GM13976 (cell line): Measurements from ENCODE around the gene SEC24C.
"Not testable (repeated sequence)": the region's sequence is repeated elsewhere in the genome, so short reads cannot be mapped to it uniquely, and the experiment has no call there.

Experiments
- DNase-seq: peaks from one replicate; pipeline ENCODE4 v3.0.0; 2012; ENCODE audit warnings: low spot score
- in situ Hi-C: fragments of 300-500 bp; cut with MboI; formaldehyde crosslinking; loops from one replicate; pipeline ENCODE4 v1.12.0; 2022; ENCODE audit warnings: low sequenced_read_pairs, mixed read lengths, inconsistent platforms; ENCODE audit not compliant: unreplicated experiment
- TF ChIP-seq, protein P1 (sequence below): IDR thresholded peaks from 2 replicates; pipeline ENCODE4 v1.5.1; 2012; ENCODE audit warnings: borderline replicate concordance, mild to moderate bottlenecking; ENCODE audit not compliant: insufficient read depth; ENCODE audit errors: extremely low read depth, missing control alignments, control extremely low read depth

The SEC24C gene

DNA sequence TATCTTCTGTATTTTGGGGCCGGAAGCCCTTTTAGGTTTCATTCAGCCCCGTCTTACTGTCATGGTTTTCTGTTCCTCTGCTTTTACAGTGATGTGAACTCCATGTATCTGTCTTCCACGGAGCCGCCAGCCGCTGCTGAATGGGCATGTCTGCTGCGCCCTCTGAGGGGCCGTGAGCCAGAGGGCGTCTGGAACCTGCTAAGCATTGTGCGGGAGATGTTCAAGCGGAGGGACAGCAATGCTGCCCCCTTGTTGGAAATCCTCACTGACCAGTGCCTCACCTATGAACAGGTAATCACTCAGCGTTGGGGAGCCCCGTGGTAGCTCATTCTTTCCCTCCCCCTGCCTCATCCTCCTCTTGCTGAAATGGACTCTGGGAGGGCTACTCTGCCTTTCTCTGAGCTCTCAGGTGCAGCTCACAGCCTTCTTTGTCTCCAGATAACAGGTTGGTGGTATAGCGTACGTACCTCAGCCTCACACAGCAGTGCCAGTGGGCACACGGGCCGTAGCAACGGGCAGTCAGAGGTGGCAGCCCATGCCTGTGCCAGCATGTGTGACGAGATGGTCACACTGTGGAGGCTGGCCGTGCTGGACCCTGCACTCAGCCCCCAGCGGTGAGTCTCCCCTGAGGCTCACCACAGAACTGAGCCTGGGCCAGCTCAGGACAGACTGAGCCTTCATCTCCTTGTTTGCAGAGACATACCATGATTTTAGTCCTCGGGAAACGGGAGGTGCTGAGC is 46.9 kb downstream of the SEC24C start:
- in situ Hi-C loops, result no loop called here
- TF ChIP-seq, protein P1, sequence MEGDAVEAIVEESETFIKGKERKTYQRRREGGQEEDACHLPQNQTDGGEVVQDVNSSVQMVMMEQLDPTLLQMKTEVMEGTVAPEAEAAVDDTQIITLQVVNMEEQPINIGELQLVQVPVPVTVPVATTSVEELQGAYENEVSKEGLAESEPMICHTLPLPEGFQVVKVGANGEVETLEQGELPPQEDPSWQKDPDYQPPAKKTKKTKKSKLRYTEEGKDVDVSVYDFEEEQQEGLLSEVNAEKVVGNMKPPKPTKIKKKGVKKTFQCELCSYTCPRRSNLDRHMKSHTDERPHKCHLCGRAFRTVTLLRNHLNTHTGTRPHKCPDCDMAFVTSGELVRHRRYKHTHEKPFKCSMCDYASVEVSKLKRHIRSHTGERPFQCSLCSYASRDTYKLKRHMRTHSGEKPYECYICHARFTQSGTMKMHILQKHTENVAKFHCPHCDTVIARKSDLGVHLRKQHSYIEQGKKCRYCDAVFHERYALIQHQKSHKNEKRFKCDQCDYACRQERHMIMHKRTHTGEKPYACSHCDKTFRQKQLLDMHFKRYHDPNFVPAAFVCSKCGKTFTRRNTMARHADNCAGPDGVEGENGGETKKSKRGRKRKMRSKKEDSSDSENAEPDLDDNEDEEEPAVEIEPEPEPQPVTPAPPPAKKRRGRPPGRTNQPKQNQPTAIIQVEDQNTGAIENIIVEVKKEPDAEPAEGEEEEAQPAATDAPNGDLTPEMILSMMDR, result no peak
- no peak for DNase-seq

DNA sequence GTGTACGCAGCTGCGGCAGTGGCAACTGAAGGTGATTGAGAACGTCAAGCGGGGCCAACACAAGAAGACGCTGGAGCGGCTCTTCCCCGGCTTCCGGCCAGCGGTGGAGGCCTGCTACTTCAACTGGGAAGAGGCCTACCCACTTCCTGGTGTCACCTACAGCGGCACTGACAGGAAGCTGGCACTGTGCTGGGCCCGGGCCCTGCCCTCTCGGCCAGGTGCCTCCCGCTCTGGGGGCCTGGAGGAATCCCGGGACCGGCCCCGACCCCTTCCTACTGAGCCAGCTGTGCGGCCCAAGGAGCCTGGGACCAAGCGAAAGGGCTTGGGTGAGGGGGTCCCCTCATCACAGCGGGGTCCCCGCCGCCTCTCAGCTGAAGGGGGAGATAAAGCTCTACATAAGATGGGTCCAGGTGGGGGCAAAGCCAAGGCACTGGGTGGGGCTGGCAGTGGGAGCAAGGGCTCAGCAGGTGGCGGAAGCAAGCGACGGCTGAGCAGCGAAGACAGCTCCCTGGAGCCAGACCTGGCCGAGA is 47.8 kb downstream of the SEC24C start:
- no peak for DNase-seq
- TF ChIP-seq, protein P1, result no peak
- in situ Hi-C loops, result no loop called here

DNA sequence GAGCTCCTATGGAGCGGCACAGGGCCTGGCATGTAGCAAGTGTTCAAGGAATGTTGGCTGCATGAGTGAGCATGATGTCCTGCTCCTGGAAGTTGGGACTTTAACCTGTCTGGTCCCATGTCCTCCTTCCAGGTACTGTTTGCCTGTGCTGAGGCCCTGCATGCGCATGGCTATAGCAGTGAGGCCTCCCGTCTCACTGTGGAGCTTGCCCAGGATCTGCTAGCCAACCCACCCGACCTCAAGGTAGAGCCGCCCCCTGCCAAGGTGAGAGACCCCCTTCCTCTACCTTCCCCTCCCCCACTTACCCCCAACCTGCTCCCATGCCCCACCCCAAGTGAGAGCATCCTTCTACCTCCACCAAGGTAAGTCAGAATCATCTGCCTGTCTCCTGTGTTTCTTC is 49.3 kb downstream of the SEC24C start:
- TF ChIP-seq, protein P1, result no peak
- DNase-seq, result no peak
- in situ Hi-C loops, result no loop called here

DNA sequence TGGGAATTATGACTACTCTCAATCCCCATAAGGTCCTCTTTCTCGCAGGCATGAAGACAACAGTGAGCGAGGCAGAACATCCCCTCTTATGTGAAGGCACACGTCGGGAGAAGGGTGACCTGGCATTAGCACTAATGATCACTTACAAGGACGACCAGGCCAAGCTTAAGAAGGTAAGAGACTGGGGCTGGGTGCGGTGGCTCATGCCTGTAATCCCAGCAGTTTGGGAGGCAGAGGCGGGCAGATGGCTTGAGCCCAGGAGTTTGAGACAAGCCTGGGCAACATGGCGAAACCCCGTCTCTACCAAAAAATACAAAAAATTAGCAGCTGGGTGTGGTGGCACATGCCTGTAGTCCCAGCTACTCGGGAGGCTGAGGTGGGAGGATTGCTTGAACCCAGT is 51.3 kb downstream of the SEC24C start:
- in situ Hi-C loops, DNase-seq: not testable (repeated sequence)

DNA sequence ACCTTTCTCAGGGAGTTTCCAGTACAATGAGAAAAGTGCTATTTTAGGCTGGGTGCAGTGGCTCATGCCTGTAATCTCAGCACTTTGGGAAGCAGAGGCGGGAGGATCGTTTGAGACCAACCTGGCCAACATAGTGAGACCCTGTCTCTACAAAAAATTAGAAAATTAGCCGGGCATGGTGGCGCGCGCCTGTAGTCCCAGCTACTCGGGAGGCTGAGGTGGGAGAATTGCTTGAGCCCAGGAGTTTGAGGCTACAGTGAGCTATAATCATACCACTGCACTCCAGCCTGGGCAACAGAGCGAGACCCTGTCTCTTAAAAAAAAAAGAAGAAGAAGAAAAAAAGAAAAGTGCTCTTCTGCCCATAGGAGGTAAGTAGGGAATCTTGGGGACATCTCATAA is 51.9 kb downstream of the SEC24C start:
- in situ Hi-C loops, DNase-seq: not testable (repeated sequence)

DNA sequence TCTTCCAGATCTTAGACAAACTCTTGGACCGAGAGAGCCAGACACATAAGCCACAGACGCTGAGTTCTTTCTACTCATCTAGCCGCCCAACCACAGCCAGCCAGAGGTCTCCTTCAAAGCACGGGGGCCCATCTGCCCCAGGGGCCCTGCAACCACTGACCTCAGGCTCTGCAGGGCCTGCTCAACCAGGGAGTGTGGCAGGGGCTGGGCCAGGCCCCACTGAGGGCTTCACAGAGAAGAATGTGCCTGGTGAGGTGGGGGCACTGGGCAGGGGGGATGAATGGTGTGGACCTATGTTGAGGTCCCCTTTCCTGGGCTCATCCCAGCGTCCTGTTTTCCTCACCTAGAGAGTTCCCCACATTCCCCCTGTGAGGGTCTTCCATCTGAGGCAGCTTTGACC is 52.6 kb downstream of the SEC24C start:
- DNase-seq, result no peak
- TF ChIP-seq, protein P1, result no peak
- in situ Hi-C loops, result no loop called here

DNA sequence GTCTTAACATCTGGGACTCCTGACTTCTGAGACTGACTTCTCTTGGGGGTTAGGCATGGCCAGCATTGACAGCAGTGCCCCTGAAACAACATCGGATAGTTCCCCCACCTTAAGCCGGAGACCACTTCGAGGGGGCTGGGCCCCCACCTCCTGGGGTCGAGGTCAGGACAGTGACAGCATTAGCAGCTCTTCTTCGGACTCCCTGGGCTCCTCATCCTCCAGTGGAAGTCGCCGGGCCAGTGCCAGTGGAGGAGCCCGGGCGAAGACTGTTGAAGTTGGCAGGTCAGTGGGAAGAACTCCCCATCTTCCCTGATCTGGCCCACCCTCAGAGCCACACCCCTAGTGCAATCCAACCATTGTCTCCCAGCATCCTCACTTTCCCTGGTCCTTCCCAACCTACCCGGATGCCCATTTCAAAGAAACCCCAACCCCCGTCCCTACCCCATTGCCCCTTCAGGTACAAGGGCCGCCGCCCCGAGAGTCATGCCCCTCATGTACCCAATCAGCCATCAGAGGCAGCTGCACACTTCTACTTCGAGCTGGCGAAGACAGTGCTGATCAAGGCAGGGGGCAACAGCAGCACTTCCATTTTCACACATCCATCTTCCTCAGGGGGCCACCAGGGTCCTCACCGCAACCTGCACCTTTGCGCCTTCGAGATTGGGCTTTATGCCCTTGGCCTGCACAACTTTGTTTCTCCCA is 53.3 kb downstream of the SEC24C start:
- in situ Hi-C loops, result no loop called here
- no peak for DNase-seq
- TF ChIP-seq, protein P1, result no peak
